GM10266 (cell line): ENCODE data around the gene SYNJ2.

Experiments
- DNase-seq: peaks from one replicate; pipeline ENCODE4 v3.0.0; 2012; ENCODE audit errors: extremely low spot score
- TF ChIP-seq, protein P1 (sequence below): IDR thresholded peaks from 2 replicates; pipeline ENCODE4 v1.5.1; 2012; ENCODE audit warnings: mild to moderate bottlenecking, low read depth; ENCODE audit not compliant: control insufficient read depth, insufficient read depth; ENCODE audit errors: missing control alignments

SYNJ2 gene

DNA sequence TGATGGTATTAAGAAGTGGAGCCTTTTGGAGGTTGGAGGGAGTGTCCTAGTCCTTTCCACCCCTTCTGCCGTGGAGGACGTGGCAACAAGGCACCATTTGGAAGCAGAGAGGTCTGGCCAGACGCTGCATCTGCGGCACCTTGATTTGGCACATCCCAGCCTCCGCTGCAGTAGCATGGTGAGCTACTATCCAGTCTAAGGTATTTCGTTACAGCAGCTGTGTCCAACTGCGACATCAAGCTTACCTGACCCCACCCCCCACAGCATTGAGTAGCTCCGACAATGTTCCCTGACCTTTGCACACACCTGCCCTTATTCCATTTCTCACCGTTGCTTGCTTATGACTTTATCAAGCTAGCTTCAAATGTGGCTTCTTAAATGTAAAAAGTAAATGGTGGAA is 29.8 kb upstream of the SYNJ2 start:
- no peak for DNase-seq

GRCh38 chr6:157952861-157953351 is 28.8 kb upstream of the SYNJ2 start:
- TF ChIP-seq, protein P1, sequence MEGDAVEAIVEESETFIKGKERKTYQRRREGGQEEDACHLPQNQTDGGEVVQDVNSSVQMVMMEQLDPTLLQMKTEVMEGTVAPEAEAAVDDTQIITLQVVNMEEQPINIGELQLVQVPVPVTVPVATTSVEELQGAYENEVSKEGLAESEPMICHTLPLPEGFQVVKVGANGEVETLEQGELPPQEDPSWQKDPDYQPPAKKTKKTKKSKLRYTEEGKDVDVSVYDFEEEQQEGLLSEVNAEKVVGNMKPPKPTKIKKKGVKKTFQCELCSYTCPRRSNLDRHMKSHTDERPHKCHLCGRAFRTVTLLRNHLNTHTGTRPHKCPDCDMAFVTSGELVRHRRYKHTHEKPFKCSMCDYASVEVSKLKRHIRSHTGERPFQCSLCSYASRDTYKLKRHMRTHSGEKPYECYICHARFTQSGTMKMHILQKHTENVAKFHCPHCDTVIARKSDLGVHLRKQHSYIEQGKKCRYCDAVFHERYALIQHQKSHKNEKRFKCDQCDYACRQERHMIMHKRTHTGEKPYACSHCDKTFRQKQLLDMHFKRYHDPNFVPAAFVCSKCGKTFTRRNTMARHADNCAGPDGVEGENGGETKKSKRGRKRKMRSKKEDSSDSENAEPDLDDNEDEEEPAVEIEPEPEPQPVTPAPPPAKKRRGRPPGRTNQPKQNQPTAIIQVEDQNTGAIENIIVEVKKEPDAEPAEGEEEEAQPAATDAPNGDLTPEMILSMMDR = no peak

More for the DNA sequence above, 29.8 kb upstream of the SYNJ2 start:
- TF ChIP-seq, protein P1 = no peak

DNA sequence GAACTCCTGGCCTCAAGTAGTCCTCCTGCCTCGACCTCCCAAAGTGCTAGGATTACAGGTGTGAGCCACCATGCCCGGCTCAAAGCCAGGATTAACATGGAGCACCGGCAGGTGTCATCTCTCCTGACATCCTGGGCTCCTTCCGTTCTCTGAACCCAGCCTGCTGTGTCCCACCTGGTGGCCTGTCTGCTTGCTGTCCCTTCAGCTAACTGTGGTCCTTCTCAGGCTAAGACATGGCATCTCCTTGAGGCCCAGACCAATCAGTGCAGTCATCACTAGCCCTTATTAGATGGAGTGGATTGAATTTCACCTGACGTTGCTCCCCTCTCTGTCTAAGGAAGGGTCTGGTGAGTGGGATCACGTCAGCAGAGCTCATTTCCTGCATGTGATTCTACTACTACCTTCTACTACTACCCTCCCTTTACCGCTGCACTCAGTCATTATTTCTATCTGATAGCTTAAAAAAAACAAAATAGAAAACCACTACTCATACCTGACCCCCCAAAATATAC is 28.0 kb upstream of the SYNJ2 start:
- no peak for DNase-seq
- TF ChIP-seq, protein P1 = no peak

More at GRCh38 chr6:157952861-157953351, 28.8 kb upstream of the SYNJ2 start:
- DNase-seq = no peak

DNA sequence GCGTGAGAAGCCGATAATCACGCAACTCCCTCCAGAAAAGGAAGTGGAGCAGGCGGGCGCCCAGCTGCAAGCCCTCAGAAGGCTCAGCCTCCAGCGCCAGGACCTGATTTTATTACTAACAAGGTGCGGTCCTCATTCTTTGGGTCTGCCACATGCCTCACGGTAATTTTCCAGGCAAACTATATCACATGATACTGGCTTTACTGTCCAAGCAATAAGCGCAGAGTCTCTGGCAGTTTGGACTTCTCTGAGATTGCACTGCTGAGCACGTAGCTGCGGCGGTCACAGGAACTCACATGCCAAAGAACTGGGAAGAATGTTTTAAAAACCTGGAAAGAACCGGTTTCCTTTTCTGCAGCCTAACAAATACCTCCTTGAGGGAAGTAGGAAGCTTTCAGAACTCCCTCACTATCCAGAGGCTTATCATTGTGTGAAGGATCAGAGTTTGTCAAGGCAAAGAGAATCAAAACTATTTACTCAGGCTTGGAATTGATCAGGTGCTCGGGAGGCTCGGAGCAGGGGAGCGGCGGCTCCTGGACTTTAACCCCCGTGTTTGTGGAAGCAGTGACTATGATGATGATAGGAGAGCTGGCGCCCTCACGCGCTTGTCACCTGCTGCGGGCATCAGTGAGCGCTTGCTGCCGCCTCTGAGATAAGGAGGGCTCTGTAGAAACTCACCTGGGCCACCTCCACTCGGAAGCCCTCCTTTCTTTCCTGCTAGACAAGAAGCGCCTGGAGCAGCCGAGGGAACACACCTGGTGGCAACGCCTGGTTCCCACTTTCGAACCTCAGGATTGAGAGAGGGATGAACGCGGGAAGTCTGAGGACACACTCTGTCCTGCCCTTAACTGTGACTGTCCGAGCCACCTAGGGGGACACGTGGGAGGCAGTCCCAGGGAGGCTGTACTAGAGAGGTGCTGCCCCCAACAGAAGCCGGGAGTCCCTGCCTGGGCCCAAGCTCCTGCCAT is 27.2 kb upstream of the SYNJ2 start:
- no peak for DNase-seq
- TF ChIP-seq, protein P1 = no peak

GRCh38 chr6:157955675-157956074 is 26.0 kb upstream of the SYNJ2 start:
- no peak for DNase-seq
- TF ChIP-seq, protein P1 = no peak

GRCh38 chr6:157956171-157956730 is 25.4 kb upstream of the SYNJ2 start:
- DNase-seq = no peak
- TF ChIP-seq, protein P1 = no peak
